Tibial nerve (tissue), 4 donors: ENCODE measurements around the gene TBC1D24.

Experiments used
- CTCF ChIP-seq, 5 experiments: fragments of 200-600 bp in 3 of 5; fragments of 450-650 bp in 2 of 5; sonication (generic) in 3 of 5; IDR thresholded peaks; one replicate each; pipeline ENCODE4 v1.5.1; 2016 to 2019; ENCODE audit warnings: antibody characterized with exemption in 5 of 5, mild to moderate bottlenecking in 3 of 5, moderate library complexity in 2 of 5
- EP300 ChIP-seq, 2 donors: sonication (generic); formaldehyde crosslinking; IDR thresholded peaks; one replicate each; pipeline ENCODE4 v1.6.1; 2017; ENCODE audit warnings: antibody characterized with exemption in 2 of 2, mild to moderate bottlenecking in 1 of 2
- POLR2A ChIP-seq, 2 donors: fragments of 450-650 bp; IDR thresholded peaks; one replicate each; pipeline ENCODE4 v1.6.1; 2017; ENCODE audit warnings: antibody characterized with exemption in 2 of 2, mild to moderate bottlenecking in 2 of 2, moderate library complexity in 2 of 2

GRCh38 chr16:2457946-2458345 lies 17.0 kb upstream of the TBC1D24 start:
- TF ChIP-seq CTCF (IDR thresholded peaks at IDR 0.05), result no peak
- no peak for TF ChIP-seq POLR2A (IDR thresholded peaks at IDR 0.05)
- TF ChIP-seq EP300 (IDR thresholded peaks at IDR 0.05), result no peak
